Suprapubic skin (tissue), 3 donors: ENCODE measurements around the gene DNAH11.

ENCODE experiments used
- POLR2A ChIP-seq, 2 donors: fragments of 450-650 bp; IDR thresholded peaks; one replicate each; pipeline ENCODE4 v1.6.1; 2017; ENCODE audit warnings: antibody characterized with exemption in 2 of 2, mild to moderate bottlenecking in 2 of 2, moderate library complexity in 2 of 2
- TF ChIP-seq, protein P1 (sequence below), 2 donors: fragments of 200-600 bp in 1 of 2; fragments of 450-650 bp in 1 of 2; sonication (generic) in 1 of 2; IDR thresholded peaks; one replicate each; pipeline ENCODE4 v1.5.1; 2016 to 2019; ENCODE audit warnings: antibody characterized with exemption in 2 of 2, mild to moderate bottlenecking in 1 of 2, moderate library complexity in 1 of 2

DNA sequence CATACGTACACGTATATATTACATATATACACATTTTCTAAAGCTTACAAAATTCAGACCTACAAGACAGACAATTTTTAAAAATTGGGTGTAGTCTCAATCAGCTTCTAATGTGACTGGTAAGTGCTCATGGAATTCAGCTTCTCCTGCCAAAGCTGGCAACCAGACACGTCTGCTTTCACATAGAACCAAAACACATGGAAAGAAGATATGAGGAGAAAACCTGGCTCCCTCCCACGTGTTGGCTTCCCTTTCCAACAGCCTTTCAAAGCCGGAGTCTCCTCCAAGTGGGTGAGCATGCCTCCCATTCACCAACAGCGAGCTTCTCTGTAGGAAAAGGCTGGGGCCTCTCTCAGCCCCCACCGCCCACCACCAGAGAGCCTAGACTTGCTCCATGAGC is 369.5 kb downstream of the DNAH11 start:
- TF ChIP-seq, protein P1, sequence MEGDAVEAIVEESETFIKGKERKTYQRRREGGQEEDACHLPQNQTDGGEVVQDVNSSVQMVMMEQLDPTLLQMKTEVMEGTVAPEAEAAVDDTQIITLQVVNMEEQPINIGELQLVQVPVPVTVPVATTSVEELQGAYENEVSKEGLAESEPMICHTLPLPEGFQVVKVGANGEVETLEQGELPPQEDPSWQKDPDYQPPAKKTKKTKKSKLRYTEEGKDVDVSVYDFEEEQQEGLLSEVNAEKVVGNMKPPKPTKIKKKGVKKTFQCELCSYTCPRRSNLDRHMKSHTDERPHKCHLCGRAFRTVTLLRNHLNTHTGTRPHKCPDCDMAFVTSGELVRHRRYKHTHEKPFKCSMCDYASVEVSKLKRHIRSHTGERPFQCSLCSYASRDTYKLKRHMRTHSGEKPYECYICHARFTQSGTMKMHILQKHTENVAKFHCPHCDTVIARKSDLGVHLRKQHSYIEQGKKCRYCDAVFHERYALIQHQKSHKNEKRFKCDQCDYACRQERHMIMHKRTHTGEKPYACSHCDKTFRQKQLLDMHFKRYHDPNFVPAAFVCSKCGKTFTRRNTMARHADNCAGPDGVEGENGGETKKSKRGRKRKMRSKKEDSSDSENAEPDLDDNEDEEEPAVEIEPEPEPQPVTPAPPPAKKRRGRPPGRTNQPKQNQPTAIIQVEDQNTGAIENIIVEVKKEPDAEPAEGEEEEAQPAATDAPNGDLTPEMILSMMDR (IDR thresholded peaks at IDR 0.05) = no peak
- no peak for TF ChIP-seq POLR2A (IDR thresholded peaks at IDR 0.05)
